Brain microvascular endothelial cell (primary cell): ENCODE measurements around the gene RNF113B.

Experiments
- DNase-seq: peaks from one replicate; pipeline ENCODE4 v3.0.0-alpha.2; 2020
- H3K27ac ChIP-seq: fragments of 250-450 bp; sonication (Bioruptor Pico); 2 replicates; pipeline ENCODE4 v1.5.1; 2020; ENCODE audit warnings: mild to moderate bottlenecking, moderate library complexity
- H3K27me3 ChIP-seq: fragments of 250-450 bp; sonication (Bioruptor Pico); replicated peaks from 2 replicates; pipeline ENCODE4 v1.5.1; 2020; ENCODE audit warnings: mild to moderate bottlenecking
- H3K36me3 ChIP-seq: fragments of 250-450 bp; sonication (Bioruptor Pico); replicated peaks from 2 replicates; pipeline ENCODE4 v1.5.1; 2020; ENCODE audit warnings: mild to moderate bottlenecking
- H3K4me3 ChIP-seq: 2 replicates; pipeline ENCODE4 v1.5.1; 2011; ENCODE audit warnings: low read depth, mild to moderate bottlenecking, control low read depth, low read length, moderate library complexity
- CTCF ChIP-seq: IDR thresholded peaks from 2 replicates; pipeline ENCODE4 v1.5.1; 2011; ENCODE audit warnings: low read depth, mild to moderate bottlenecking, moderate library complexity, low read length, control low read depth, inconsistent platforms; ENCODE audit errors: missing control alignments
- in situ Hi-C: cut with HindIII; loops from 2 replicates; pipeline ENCODE4 v1.10.0; 2017; ENCODE audit warnings: low sequenced_read_pairs, low pct_ligation_motif_present

Gene RNF113B

GRCh38 chr13:98173431-98174152 lies 3.5 kb downstream of the RNF113B start:
- Histone ChIP-seq H3K36me3 (no peaks in the 10 kb centered on the region), H3K27ac (peak overlapping the region; percentile 91), H3K4me3 (no peak overlapping the region), H3K27me3 (no peaks in the 10 kb centered on the region)
- in situ Hi-C loops, result no loop called here
- TF ChIP-seq CTCF, result no peak
- DNase-seq, result peak; percentile 87

- peak overlapping the region; percentile 91 for H3K27ac ChIP-seq
- DNase-seq, result no peak
- no peak for TF ChIP-seq CTCF
- H3K4me3 ChIP-seq, result no peak overlapping the region
- H3K27me3 ChIP-seq, result no peaks in the 10 kb centered on the region
- H3K36me3 ChIP-seq, result no peaks in the 10 kb centered on the region
- in situ Hi-C loops, result no loop called here
Observed at GRCh38 chr13:98172590-98173422, 4.3 kb downstream of the RNF113B start.

GRCh38 chr13:98171900-98172589 lies 5.0 kb downstream of the RNF113B start:
- no peak for TF ChIP-seq CTCF
- peak overlapping the region; percentile 91 for H3K27ac ChIP-seq
- DNase-seq, result peak; percentile 63
- in situ Hi-C loops, result no loop called here
- no peaks in the 10 kb centered on the region for H3K27me3 ChIP-seq
- H3K36me3 ChIP-seq, result no peaks in the 10 kb centered on the region
- H3K4me3 ChIP-seq, result no peak overlapping the region

- DNase-seq, result no peak
- no peaks in the 10 kb centered on the region for H3K27me3 ChIP-seq
- in situ Hi-C loops, result no loop called here
- H3K27ac ChIP-seq, result no peak overlapping the region
- H3K4me3 ChIP-seq, result no peak overlapping the region
- H3K36me3 ChIP-seq, result no peaks in the 10 kb centered on the region
- TF ChIP-seq CTCF, result no peak
Observed at GRCh38 chr13:98169331-98169730, 7.7 kb downstream of the RNF113B start.

GRCh38 chr13:98162935-98163334 lies 14.1 kb downstream of the RNF113B start:
- no peak for DNase-seq
- Histone ChIP-seq H3K27me3 (no peaks in the 10 kb centered on the region), H3K36me3 (no peaks in the 10 kb centered on the region), H3K4me3 (no peak overlapping the region), H3K27ac (no peak overlapping the region)
- in situ Hi-C loops, result no loop called here
- TF ChIP-seq CTCF, result no peak
